ENCODE data around the gene TIGD2. TPM values are rescaled to one million over a fixed set of nuclear protein-coding genes. Genes with fewer than 3 reads are reported as not detected.
A peak's percentile ranks its signal among the peaks of the same experiment; 100 is the strongest.

The TIGD2 gene
- polyA plus RNA-seq, 1 donor from 2014 or later: 4.7 TPM

DNA sequence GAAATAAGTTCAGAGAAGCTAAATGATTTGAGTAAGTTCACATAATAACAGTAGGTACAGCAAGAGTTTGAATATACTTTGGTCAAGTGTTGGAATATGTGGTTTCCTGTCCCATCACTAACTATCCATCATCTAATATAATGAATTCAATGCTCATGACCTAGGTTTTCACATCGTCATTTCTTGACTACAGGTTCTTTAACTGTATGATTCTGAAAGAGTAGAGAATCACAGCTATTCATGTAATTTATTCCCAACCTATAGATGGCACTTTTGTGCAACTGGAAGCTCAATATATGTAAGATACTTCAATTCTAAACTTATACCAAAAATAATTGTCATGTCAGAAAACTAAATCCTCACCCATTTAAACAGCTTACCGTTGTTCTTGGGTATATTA is 53.1 kb downstream of the TIGD2 start:
- Histone ChIP-seq H3K9me2 (ENCODE audit: insufficient read depth, low read length) (no peaks in the 10 kb centered on the region), H3K9ac (ENCODE audit: low read length) (no peak overlapping the region), H3K36me3 (ENCODE audit: insufficient read depth, low read length) (no peaks in the 10 kb centered on the region), H3K4me2 (ENCODE audit: low read length) (no peak overlapping the region), H2AFZ (ENCODE audit: low read depth, low read length) (no peak overlapping the region), H3K27ac (ENCODE audit: low read length) (no peak overlapping the region), H3K27me3 (ENCODE audit: insufficient read depth, low read depth, low read length) (no peaks in the 10 kb centered on the region), H3K79me2 (replicated peaks; ENCODE audit: insufficient read depth, low read length) (no peaks in the 10 kb centered on the region), H3F3A (ENCODE audit: insufficient read depth, low read length, poor library complexity, severe bottlenecking) (no peaks in the 10 kb centered on the region), H3K9me3 (ENCODE audit: low read length) (no peaks in the 10 kb centered on the region), H4K20me1 (ENCODE audit: insufficient read depth) (no peaks in the 10 kb centered on the region), H3K4me3 (ENCODE audit: low read length) (no peak overlapping the region)
- TF ChIP-seq, protein P1, sequence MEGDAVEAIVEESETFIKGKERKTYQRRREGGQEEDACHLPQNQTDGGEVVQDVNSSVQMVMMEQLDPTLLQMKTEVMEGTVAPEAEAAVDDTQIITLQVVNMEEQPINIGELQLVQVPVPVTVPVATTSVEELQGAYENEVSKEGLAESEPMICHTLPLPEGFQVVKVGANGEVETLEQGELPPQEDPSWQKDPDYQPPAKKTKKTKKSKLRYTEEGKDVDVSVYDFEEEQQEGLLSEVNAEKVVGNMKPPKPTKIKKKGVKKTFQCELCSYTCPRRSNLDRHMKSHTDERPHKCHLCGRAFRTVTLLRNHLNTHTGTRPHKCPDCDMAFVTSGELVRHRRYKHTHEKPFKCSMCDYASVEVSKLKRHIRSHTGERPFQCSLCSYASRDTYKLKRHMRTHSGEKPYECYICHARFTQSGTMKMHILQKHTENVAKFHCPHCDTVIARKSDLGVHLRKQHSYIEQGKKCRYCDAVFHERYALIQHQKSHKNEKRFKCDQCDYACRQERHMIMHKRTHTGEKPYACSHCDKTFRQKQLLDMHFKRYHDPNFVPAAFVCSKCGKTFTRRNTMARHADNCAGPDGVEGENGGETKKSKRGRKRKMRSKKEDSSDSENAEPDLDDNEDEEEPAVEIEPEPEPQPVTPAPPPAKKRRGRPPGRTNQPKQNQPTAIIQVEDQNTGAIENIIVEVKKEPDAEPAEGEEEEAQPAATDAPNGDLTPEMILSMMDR (IDR thresholded peaks at IDR 0.05; ENCODE audit: poor library complexity, severe bottlenecking): peak; percentile 27
- TF ChIP-seq RAD21 (conservative IDR thresholded peaks at IDR 0.05): no peak

Small RNA genes lying within 50 kb of the gene (small RNA-seq; reads per million reads assigned to genes)
- 0 reads per million in 3 experiments for gene RNU6-907P

Other genes starting within 250 kb of the TIGD2 start
- gene FAM13A, start 54.3 kb upstream of the TIGD2 start, polyA plus RNA-seq: 4.0 and 7.9 TPM in 2 replicates
- gene GPRIN3, start 196.3 kb downstream of the TIGD2 start, polyA plus RNA-seq: 7.0 and 7.2 TPM in 2 replicates